ENCODE data around the gene GFRA4.

DNA sequence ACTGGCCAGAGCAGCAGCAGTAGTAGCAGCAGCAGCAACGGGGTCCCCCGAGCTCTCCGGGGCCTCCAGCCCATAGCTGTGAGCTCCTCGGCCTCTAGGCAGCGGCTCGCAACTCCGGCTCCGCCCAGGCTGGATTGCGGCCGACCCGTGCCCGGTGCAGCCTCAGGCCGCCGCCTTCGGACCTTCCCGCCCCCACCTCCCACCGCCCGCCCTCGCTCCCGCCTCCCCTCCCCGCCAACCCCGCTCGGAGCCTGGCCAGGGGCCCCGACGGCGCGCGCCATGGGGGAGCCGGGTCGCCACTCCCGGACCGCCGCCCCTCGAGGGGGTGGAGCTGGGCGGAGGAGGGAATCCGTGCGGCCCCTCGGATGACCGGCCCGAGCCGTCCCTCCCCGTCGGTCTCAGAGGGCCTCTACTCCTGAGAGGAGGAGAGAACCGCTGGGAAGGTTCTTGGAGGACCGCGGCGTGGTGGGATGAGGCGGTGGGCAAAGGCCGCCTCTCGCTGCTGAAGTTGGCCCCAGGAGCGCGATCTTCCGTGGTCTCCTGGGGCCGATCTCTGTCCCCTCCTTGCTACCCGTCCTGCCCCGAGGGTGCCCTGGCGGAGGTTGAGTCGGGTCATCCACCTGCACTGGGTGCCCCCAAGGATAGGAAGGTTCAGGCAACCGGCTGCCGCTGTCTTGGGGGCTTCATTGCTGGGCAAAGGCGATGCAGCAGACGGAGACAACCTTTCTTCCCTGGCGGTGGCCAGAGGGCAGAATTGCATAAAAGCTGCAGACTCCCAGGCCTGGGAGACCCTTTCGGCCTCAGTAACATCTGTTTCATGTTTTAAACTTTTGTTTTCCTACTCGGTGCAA, 19.0 kb upstream of the GFRA4 start, which contains the start of gene ADAM33:
- TF ChIP-seq POLR2AphosphoS5 (IDR thresholded peaks at IDR 0.05) (no peak), EP300 (IDR thresholded peaks at IDR 0.05) (no peak)
- TF ChIP-seq, protein P1, sequence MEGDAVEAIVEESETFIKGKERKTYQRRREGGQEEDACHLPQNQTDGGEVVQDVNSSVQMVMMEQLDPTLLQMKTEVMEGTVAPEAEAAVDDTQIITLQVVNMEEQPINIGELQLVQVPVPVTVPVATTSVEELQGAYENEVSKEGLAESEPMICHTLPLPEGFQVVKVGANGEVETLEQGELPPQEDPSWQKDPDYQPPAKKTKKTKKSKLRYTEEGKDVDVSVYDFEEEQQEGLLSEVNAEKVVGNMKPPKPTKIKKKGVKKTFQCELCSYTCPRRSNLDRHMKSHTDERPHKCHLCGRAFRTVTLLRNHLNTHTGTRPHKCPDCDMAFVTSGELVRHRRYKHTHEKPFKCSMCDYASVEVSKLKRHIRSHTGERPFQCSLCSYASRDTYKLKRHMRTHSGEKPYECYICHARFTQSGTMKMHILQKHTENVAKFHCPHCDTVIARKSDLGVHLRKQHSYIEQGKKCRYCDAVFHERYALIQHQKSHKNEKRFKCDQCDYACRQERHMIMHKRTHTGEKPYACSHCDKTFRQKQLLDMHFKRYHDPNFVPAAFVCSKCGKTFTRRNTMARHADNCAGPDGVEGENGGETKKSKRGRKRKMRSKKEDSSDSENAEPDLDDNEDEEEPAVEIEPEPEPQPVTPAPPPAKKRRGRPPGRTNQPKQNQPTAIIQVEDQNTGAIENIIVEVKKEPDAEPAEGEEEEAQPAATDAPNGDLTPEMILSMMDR (IDR thresholded peaks at IDR 0.05): no peak

All from upper lobe of left lung (tissue), 4 donors.